ENCODE measurements around the gene PHEX. TPM values are rescaled to one million over a fixed set of nuclear protein-coding genes. Genes with fewer than 3 reads are reported as not detected.

PHEX gene
- total and polyA plus RNA-seq, 7 donors: 0.16 to 0.83 (median 0.71) TPM; not detected in 2

GRCh38 chrX:22024577-22024976 is 7.5 kb upstream of the PHEX start:
- intact Hi-C loops (cut with DNase I): no loop called here
- Histone ChIP-seq H3K9me3 (no peaks in the 10 kb centered on the region), H3K4me1 (no peaks in the 10 kb centered on the region), H3K27ac (no peak overlapping the region), H3K27me3 (no peaks in the 10 kb centered on the region), H3K4me3 (no peak overlapping the region), H3K36me3 (no peaks in the 10 kb centered on the region)
- WGBS, 2 donors: 56 to 59% methylated on average over 2 of the region's 2 CpGs
- TF ChIP-seq POLR2A (IDR thresholded peaks at IDR 0.05): no peak
- no peak for TF ChIP-seq EP300 (IDR thresholded peaks at IDR 0.05)
- no peak for TF ChIP-seq CTCF (IDR thresholded peaks at IDR 0.05)
- TF ChIP-seq POLR2AphosphoS5 (IDR thresholded peaks at IDR 0.05): no peak
- no peak for DNase-seq

- Histone ChIP-seq H3K27me3 (no peaks in the 10 kb centered on the region), H3K9me3 (no peaks in the 10 kb centered on the region), H3K4me1 (no peaks in the 10 kb centered on the region), H3K36me3 (no peaks in the 10 kb centered on the region), H3K27ac (no peak overlapping the region), H3K4me3 (no peak overlapping the region)
- no peak for DNase-seq
- intact Hi-C loops (cut with DNase I): no loop called here
- no peak for TF ChIP-seq POLR2A (IDR thresholded peaks at IDR 0.05)
- TF ChIP-seq POLR2AphosphoS5 (IDR thresholded peaks at IDR 0.05): no peak
- no peak for TF ChIP-seq EP300 (IDR thresholded peaks at IDR 0.05)
- TF ChIP-seq CTCF (IDR thresholded peaks at IDR 0.05): no peak
- 90 to 93% methylated on average over 7 of the region's 7 CpGs for WGBS, 2 donors
Measured at GRCh38 chrX:22025751-22026150, 6.4 kb upstream of the PHEX start.

GRCh38 chrX:22026731-22027130 is 5.4 kb upstream of the PHEX start:
- 86 to 87% methylated on average over 4 of the region's 4 CpGs for WGBS, 2 donors
- Histone ChIP-seq H3K27me3 (no peaks in the 10 kb centered on the region), H3K9me3 (no peaks in the 10 kb centered on the region), H3K27ac (no peak overlapping the region), H3K4me3 (no peak overlapping the region), H3K36me3 (no peaks in the 10 kb centered on the region), H3K4me1 (no peaks in the 10 kb centered on the region)
- intact Hi-C loops (cut with DNase I): no loop called here
- TF ChIP-seq EP300 (IDR thresholded peaks at IDR 0.05) (no peak), POLR2A (IDR thresholded peaks at IDR 0.05) (no peak), POLR2AphosphoS5 (IDR thresholded peaks at IDR 0.05) (no peak), CTCF (IDR thresholded peaks at IDR 0.05) (no peak)
- no peak for DNase-seq

GRCh38 chrX:22032506-22032905 is 381 bp downstream of the PHEX start:
- H3K27ac ChIP-seq: no peak overlapping the region
- DNase-seq: no peak
- 77 to 88% methylated on average over 6 of the region's 6 CpGs for WGBS, 2 donors
- H3K4me1 ChIP-seq: no peaks in the 10 kb centered on the region
- no peaks in the 10 kb centered on the region for H3K36me3 ChIP-seq
- H3K9me3 ChIP-seq: no peaks in the 10 kb centered on the region
- intact Hi-C loops (cut with DNase I): no loop called here
- TF ChIP-seq CTCF (IDR thresholded peaks at IDR 0.05): no peak
- TF ChIP-seq POLR2A (IDR thresholded peaks at IDR 0.05): no peak
- TF ChIP-seq POLR2AphosphoS5 (IDR thresholded peaks at IDR 0.05): no peak
- TF ChIP-seq EP300 (IDR thresholded peaks at IDR 0.05): no peak
- H3K4me3 ChIP-seq: no peak overlapping the region
- no peaks in the 10 kb centered on the region for H3K27me3 ChIP-seq

GRCh38 chrX:22033818-22034217 is 1.7 kb downstream of the PHEX start:
- no peaks in the 10 kb centered on the region for H3K4me1 ChIP-seq
- TF ChIP-seq POLR2AphosphoS5 (IDR thresholded peaks at IDR 0.05): no peak
- no peak for TF ChIP-seq POLR2A (IDR thresholded peaks at IDR 0.05)
- no peak for TF ChIP-seq EP300 (IDR thresholded peaks at IDR 0.05)
- no peak for TF ChIP-seq CTCF (IDR thresholded peaks at IDR 0.05)
- no peaks in the 10 kb centered on the region for H3K27me3 ChIP-seq
- H3K27ac ChIP-seq: no peak overlapping the region
- H3K9me3 ChIP-seq: no peaks in the 10 kb centered on the region
- 47 to 61% methylated on average over 5 of the region's 5 CpGs for WGBS, 2 donors
- no peak for DNase-seq
- intact Hi-C loops (cut with DNase I): no loop called here
- H3K4me3 ChIP-seq: no peak overlapping the region
- no peaks in the 10 kb centered on the region for H3K36me3 ChIP-seq

Data from sigmoid colon (tissue), 7 donors.